Natural killer cell (primary cell): Measurements from ENCODE around the gene LRRC32. TPM values are rescaled to one million over a fixed set of nuclear protein-coding genes. Genes with fewer than 3 reads are reported as not detected.
A peak's percentile ranks its signal among the peaks of the same experiment; 100 is the strongest.

ENCODE experiments used
- ATAC-seq, 3 donors: fragments of 150-1000 bp in 2 of 3; fragments of 200-7000 bp in 1 of 3; cut with Tn5 transposase; 1 replicate in 1 of 3; 2 replicates in 2 of 3; pipeline ENCODE4 v1.10.0; 2021; ENCODE audit warnings: mild to moderate bottlenecking in 2 of 3, moderate library complexity in 2 of 3
- DNase-seq, 2 donors: peaks; one replicate each; pipeline versions ENCODE4 v3.0.0 to v3.0.0-alpha.2; 2013 to 2021; ENCODE audit warnings: mixed read lengths in 1 of 2
- H3K27ac ChIP-seq: one replicate; pipeline ENCODE4 v1.5.1; 2013; ENCODE audit warnings: mild to moderate bottlenecking, low read length
- H3K27me3 ChIP-seq: one replicate; pipeline ENCODE4 v1.6.1; 2013; ENCODE audit warnings: low read length; ENCODE audit not compliant: control insufficient read depth, insufficient read depth
- H3K36me3 ChIP-seq: one replicate; pipeline ENCODE4 v1.6.1; 2013; ENCODE audit warnings: low read length; ENCODE audit not compliant: control insufficient read depth, insufficient read depth
- H3K4me1 ChIP-seq: one replicate; pipeline ENCODE4 v1.6.1; 2013; ENCODE audit warnings: low read length; ENCODE audit not compliant: control insufficient read depth, insufficient read depth
- H3K4me3 ChIP-seq: one replicate; pipeline ENCODE4 v1.5.1; 2013; ENCODE audit warnings: low read length
- H3K9me3 ChIP-seq: one replicate; pipeline ENCODE4 v1.6.1; 2013; ENCODE audit warnings: low read length; ENCODE audit not compliant: control insufficient read depth, insufficient read depth
- H3K27ac Mint-ChIP-seq, 2 donors: one replicate each; pipeline ENCODE4 v1.8.0; 2022; ENCODE audit warnings: mild to moderate bottlenecking in 2 of 2, mixed read lengths in 2 of 2, moderate library complexity in 1 of 2
- H3K27me3 Mint-ChIP-seq, 2 donors: one replicate each; pipeline ENCODE4 v1.8.0; 2022; ENCODE audit warnings: low read depth in 2 of 2, mixed read lengths in 2 of 2
- H3K36me3 Mint-ChIP-seq: one replicate; pipeline ENCODE4 v1.8.0; 2022; ENCODE audit warnings: mixed read lengths
- H3K4me1 Mint-ChIP-seq, 2 donors: one replicate each; pipeline ENCODE4 v1.8.0; 2022; ENCODE audit warnings: mixed read lengths in 2 of 2
- H3K4me3 Mint-ChIP-seq: one replicate; pipeline ENCODE4 v1.8.0; 2022; ENCODE audit warnings: mild to moderate bottlenecking, moderate library complexity, mixed read lengths
- H3K9me3 Mint-ChIP-seq, 2 donors: one replicate each; pipeline ENCODE4 v1.8.0; 2022; ENCODE audit warnings: mixed read lengths in 2 of 2
- WGBS: methylation state at CpG from one replicate; pipeline ENCODE4 v1.1.7; 2013; ENCODE audit warnings: missing lambda C conversion rate; ENCODE audit not compliant: insufficient coverage; 5-methylcytosine and 5-hydroxymethylcytosine counted together
- intact Hi-C: fragments of 100-400 bp; cut with micrococcal nuclease; formaldehyde crosslinking; loops from one replicate; pipeline ENCODE4 v1.14.2; 2022
- total RNA-seq, 4 donors: library from RNA; stranded (reverse); fragments of 120-200 nt in 1 of 4; gene quantifications; one replicate each; pipeline versions ENCODE4 v1.2.3 to v1.2.4, GENCODE V29; 2013 to 2022
- TF ChIP-seq, protein P1 (sequence below): fragments of 200-600 bp; IDR thresholded peaks from one replicate; pipeline ENCODE4 v1.8.0; 2022; ENCODE audit warnings: antibody characterized with exemption

LRRC32 gene
- total RNA-seq, 3 donors from 2014 or later (not counting 1 experiment from before 2014, with no cell fraction given): 0.14 to 1.4 (median 1.4) TPM

DNA sequence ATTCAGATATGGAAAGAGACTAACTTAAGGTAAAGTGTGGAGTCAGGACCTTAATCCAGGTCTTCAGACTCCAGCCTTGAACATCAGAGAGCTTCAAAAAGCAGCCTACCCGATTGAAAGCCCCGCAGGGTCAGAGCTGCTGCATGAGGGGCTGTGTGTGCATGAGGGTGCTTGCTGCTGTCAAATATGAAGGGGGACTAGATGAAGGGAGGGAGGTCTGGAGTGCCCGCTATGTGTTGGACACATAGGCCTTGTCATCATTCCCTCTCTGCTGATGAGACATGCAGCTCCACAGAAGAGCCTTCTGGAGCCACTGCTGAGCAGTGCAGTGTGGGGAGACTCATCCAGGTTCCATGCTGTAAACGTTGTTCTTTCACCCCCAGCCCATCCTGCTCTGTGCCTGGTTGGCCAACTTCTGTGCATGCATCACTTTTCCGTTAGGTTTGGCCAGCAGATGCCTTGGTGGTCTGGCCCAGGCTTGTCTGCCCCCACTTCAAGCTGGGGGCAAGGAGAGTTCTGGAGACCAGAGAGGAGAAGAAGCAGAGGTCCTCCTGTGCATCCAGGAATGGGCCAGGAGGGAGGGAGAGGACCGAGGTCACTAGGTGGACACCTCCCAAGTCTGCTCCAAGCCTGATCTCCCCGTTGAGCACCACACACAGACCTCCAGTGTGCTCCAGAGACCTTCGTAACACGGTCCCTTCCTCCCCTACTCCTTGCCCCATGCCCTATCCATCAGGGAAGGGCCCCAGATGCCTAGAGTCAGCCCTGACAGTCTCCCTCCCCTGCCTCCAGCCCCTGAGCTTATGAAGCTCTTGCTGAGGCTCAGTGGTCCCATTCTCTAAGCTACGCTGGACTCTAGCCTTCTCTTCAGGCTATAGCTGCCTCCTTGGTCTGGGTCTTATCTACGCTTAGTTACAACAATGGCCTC lies 32.0 kb downstream of the LRRC32 start:
- ATAC-seq (no peak), DNase-seq (no peak)
- Histone ChIP-seq H3K4me3 (no peak overlapping the region), H3K36me3 (no peaks in the 10 kb centered on the region), H3K27ac (no peak overlapping the region), H3K9me3 (no peaks in the 10 kb centered on the region), H3K4me1 (peaks cover 12% of the 10 kb centered on the region), H3K27me3 (peaks cover 8% of the 10 kb centered on the region)
- Mint-ChIP-seq H3K27ac (no peak overlapping the region), H3K4me1 (no peaks in the 10 kb centered on the region), H3K36me3 (no peaks in the 10 kb centered on the region), H3K27me3 (peaks cover 40 to 57% of the 10 kb centered on the region in 2 donors), H3K4me3 (no peak overlapping the region), H3K9me3 (no peaks in the 10 kb centered on the region)
- intact Hi-C loops: no loop called here
- 84% methylated on average over 11 of the region's 11 CpGs for WGBS
- TF ChIP-seq, protein P1, sequence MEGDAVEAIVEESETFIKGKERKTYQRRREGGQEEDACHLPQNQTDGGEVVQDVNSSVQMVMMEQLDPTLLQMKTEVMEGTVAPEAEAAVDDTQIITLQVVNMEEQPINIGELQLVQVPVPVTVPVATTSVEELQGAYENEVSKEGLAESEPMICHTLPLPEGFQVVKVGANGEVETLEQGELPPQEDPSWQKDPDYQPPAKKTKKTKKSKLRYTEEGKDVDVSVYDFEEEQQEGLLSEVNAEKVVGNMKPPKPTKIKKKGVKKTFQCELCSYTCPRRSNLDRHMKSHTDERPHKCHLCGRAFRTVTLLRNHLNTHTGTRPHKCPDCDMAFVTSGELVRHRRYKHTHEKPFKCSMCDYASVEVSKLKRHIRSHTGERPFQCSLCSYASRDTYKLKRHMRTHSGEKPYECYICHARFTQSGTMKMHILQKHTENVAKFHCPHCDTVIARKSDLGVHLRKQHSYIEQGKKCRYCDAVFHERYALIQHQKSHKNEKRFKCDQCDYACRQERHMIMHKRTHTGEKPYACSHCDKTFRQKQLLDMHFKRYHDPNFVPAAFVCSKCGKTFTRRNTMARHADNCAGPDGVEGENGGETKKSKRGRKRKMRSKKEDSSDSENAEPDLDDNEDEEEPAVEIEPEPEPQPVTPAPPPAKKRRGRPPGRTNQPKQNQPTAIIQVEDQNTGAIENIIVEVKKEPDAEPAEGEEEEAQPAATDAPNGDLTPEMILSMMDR: no peak

DNA sequence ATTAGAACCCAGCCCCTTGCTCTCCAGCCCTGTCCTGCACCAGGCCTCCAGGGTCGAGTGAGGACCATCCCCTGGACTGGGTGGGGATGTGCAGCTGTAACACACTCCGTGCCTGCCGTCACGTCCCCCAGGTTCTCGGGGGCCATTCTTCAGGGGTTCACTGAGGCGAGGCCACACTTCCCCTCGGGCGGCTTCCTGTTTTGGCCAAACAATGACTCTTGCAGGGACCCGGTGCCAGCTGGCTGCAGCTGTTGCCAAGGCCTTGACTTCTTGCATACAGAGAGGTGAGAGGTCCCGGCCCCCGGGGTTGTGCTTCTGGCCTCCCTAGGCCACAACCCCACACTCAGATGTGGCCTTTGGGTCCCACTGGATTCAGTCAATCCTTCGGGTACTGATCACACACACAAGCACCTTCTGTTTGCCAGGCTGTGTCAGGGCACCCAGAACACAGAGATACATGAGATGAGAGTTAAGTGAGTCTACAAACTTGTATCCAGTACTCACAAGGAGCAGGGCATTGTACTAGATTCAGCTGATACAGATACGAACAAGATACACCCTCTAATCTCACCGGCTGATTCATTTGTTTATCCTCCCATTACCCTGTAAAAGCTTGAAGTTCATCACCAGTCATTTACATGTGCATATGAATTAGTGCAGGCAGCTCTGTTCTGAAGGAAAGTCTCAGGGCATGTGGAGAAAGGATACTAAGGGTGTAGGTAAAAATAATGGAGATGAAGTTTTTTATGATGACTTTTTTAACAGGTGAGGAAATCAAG lies 32.9 kb downstream of the LRRC32 start:
- peak in 2 of 3 donors; percentile 9 to 20 for ATAC-seq
- Histone ChIP-seq H3K4me1 (peaks cover 12% of the 10 kb centered on the region), H3K4me3 (no peak overlapping the region), H3K36me3 (no peaks in the 10 kb centered on the region), H3K27ac (peak overlapping the region; percentile 38), H3K27me3 (peaks cover 8% of the 10 kb centered on the region), H3K9me3 (no peaks in the 10 kb centered on the region)
- H3K9me3 Mint-ChIP-seq: no peaks in the 10 kb centered on the region
- peaks cover 36 to 48% of the 10 kb centered on the region in 2 donors for H3K27me3 Mint-ChIP-seq
- TF ChIP-seq, protein P1: no peak
- no peaks in the 10 kb centered on the region for H3K36me3 Mint-ChIP-seq
- H3K27ac Mint-ChIP-seq: no peak overlapping the region
- no peak overlapping the region for H3K4me3 Mint-ChIP-seq
- peaks cover 0 to 2% of the 10 kb centered on the region in 2 donors for H3K4me1 Mint-ChIP-seq
- intact Hi-C loops: no loop called here
- no peak for DNase-seq
- 21% methylated on average over 13 of the region's 14 CpGs for WGBS

DNA sequence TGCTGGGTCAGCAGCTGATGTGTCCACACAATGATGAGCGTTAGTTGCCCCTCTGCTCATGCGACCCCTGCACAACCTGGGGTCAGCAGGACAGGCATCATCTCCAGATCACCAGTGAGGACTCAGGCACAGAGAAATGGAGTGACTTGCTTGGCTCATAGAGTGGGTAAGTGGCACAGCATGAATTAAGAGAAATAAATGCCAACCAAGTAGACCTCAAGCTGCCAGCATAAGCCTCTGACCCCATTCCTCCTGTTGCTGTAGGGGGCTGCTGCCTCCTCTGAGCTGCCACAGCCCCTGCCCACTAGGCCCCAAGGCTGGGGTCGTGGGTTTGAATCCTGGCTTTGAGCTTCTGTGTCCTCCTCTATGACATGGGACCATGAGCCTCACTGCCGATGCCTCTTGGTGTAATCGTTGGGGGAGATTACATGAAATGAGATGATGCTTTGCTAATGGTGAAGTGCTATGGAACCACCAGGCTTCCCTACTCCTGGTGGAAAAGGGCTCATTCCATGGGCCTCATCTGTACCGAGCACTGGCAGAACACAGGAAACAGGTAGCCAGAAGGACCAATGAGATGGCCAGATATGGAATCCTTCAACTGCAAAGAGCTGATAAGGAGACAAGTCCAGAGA lies 33.6 kb downstream of the LRRC32 start:
- Mint-ChIP-seq H3K27me3 (peaks cover 35 to 43% of the 10 kb centered on the region in 2 donors), H3K4me3 (no peak overlapping the region), H3K9me3 (no peaks in the 10 kb centered on the region), H3K27ac (no peak overlapping the region), H3K36me3 (no peaks in the 10 kb centered on the region), H3K4me1 (peaks cover 0 to 5% of the 10 kb centered on the region in 2 donors)
- DNase-seq (no peak), ATAC-seq (no peak)
- no peaks in the 10 kb centered on the region for H3K36me3 ChIP-seq
- intact Hi-C loops: no loop called here
- TF ChIP-seq, protein P1: no peak
- H3K4me3 ChIP-seq: no peak overlapping the region
- no peaks in the 10 kb centered on the region for H3K9me3 ChIP-seq
- H3K27me3 ChIP-seq: peaks cover 4% of the 10 kb centered on the region
- H3K4me1 ChIP-seq: peaks cover 12% of the 10 kb centered on the region
- H3K27ac ChIP-seq: peak overlapping the region; percentile 38
- WGBS: 88% methylated on average over 6 of the region's 6 CpGs
